Gastroesophageal sphincter (tissue), 4 donors: Measurements from ENCODE around the gene NRP2. TPM values are rescaled to one million over a fixed set of nuclear protein-coding genes. Genes with fewer than 3 reads are reported as not detected.
A peak's percentile ranks its signal among the peaks of the same experiment; 100 is the strongest.

ENCODE experiments used
- ATAC-seq: fragments of 150-250 bp; one replicate; pipeline ENCODE4 v1.9.1; 2016; ENCODE audit warnings: mild to moderate bottlenecking, moderate library complexity
- H3K27ac ChIP-seq, 4 donors: fragments of 200-600 bp; sonication (generic) in 3 of 4; 1 replicate in 3 of 4; 2 replicates in 1 of 4; pipeline ENCODE4 v1.5.1; 2016 to 2019
- H3K27me3 ChIP-seq: fragments of 200-600 bp; sonication (generic); one replicate; pipeline ENCODE4 v1.5.1; 2019
- H3K36me3 ChIP-seq, 2 donors: fragments of 200-600 bp; sonication (generic); one replicate each; pipeline ENCODE4 v1.5.1; 2019; ENCODE audit warnings: control low read depth in 1 of 2
- H3K4me1 ChIP-seq, 3 donors: fragments of 200-600 bp; sonication (generic); 1 replicate in 2 of 3; 2 replicates in 1 of 3; pipeline ENCODE4 v1.5.1; 2016 to 2019; ENCODE audit warnings: control low read depth in 2 of 3
- H3K4me3 ChIP-seq, 2 donors: fragments of 200-600 bp; sonication (generic); one replicate each; pipeline ENCODE4 v1.5.1; 2019; ENCODE audit warnings: mild to moderate bottlenecking in 1 of 2, moderate library complexity in 1 of 2
- H3K9me3 ChIP-seq, 3 donors: fragments of 200-600 bp; sonication (generic); one replicate each; pipeline ENCODE4 v1.5.1; 2017 to 2019; ENCODE audit warnings: control low read depth in 2 of 3
- CTCF ChIP-seq, 4 experiments: fragments of 200-600 bp in 2 of 4; fragments of 450-650 bp in 2 of 4; sonication (generic) in 1 of 4; IDR thresholded peaks; one replicate each; pipeline ENCODE4 v1.5.1; 2017 to 2019; ENCODE audit warnings: antibody characterized with exemption in 4 of 4, mild to moderate bottlenecking in 2 of 4, moderate library complexity in 2 of 4
- EP300 ChIP-seq: sonication (generic); formaldehyde crosslinking; IDR thresholded peaks from one replicate; pipeline ENCODE4 v1.6.1; 2017; ENCODE audit warnings: antibody characterized with exemption, mild to moderate bottlenecking
- POLR2A ChIP-seq, 2 donors: fragments of 450-650 bp; IDR thresholded peaks; one replicate each; pipeline ENCODE4 v1.6.1; 2017; ENCODE audit warnings: antibody characterized with exemption in 2 of 2, mild to moderate bottlenecking in 2 of 2, moderate library complexity in 1 of 2
- POLR2AphosphoS5 ChIP-seq: sonication (generic); formaldehyde crosslinking; IDR thresholded peaks from one replicate; pipeline ENCODE4 v1.6.1; 2017; ENCODE audit warnings: antibody characterized with exemption
- WGBS, 2 donors: methylation state at CpG; one replicate each; pipeline ENCODE4 v1.1.5; 2018; ENCODE audit warnings: low coverage in 1 of 2; 5-methylcytosine and 5-hydroxymethylcytosine counted together
- total RNA-seq, 4 donors: library from RNA; depleted of rRNA; stranded (reverse); fragments of >200 nt; gene quantifications; one replicate each; pipeline ENCODE4 v1.1.0, GENCODE V29; 2016

The NRP2 gene
- total RNA-seq, 4 donors from 2014 or later, result 278 to 466 (median 371) TPM

DNA sequence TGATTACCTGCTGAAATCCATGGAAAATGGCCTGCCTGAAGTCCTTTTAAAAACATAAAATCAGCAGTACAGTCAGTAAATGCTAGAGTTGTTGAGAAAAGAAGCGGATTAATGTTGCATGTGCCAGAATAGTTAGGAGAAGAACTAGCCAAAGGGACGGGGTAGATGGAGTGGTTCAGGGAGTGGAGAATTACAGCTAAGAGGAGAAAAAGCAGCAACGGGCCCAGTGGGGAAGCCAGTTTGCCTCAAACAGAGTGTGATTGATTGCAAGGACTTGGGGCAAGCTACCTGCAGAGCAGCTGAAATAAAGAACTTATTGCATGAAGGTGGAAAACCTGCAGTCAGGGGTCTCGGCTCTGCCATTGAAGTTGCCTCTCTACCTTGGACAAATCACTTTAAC, 79.1 kb downstream of the NRP2 start:
- H3K27me3 ChIP-seq, result no peaks in the 10 kb centered on the region
- H3K9me3 ChIP-seq, result no peaks in the 10 kb centered on the region
- TF ChIP-seq POLR2AphosphoS5 (no peak), POLR2A (IDR thresholded peaks at IDR 0.05) (no peak), EP300 (no peak), CTCF (IDR thresholded peaks at IDR 0.05) (no peak)
- ATAC-seq, result no peak
- no peak overlapping the region for H3K4me3 ChIP-seq
- WGBS, 2 donors, result 51 to 54% methylated on average over 4 of the region's 4 CpGs
- H3K27ac ChIP-seq, result peak overlapping the region in 3 of 4 donors; percentile 94 to 96 (median 94)
- H3K36me3 ChIP-seq, result peaks cover 0 to 62% of the 10 kb centered on the region in 2 donors
- H3K4me1 ChIP-seq, result peaks cover 19 to 99% (median 49%) of the 10 kb centered on the region in 3 donors

DNA sequence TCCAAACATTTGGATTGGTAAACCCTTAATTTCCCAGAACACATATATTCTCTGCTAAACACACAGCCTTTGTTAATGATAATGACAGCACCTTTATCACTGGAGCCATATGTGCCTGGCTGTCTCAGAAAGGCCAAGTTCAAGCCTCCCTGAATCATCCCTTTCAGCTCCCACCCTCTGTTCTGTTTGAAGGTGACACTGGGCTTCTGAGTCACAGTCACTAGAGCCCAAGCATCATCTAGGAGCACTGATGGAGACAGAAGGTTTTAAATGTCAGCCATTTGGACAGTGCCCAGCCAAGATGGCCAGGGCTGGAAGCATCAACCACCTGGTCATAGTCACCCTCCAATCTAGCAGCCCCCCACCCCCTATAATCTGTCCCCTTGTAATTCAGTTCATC, 80.6 kb downstream of the NRP2 start:
- no peaks in the 10 kb centered on the region for H3K27me3 ChIP-seq
- H3K27ac ChIP-seq, result peak overlapping the region; percentile 92 to 96 (median 94)
- peaks cover 0 to 66% of the 10 kb centered on the region in 2 donors for H3K36me3 ChIP-seq
- ATAC-seq, result peak; percentile 12
- H3K9me3 ChIP-seq, result no peaks in the 10 kb centered on the region
- TF ChIP-seq CTCF (IDR thresholded peaks at IDR 0.05) (no peak), POLR2AphosphoS5 (peak; percentile 68)
- peaks cover 19 to 99% (median 47%) of the 10 kb centered on the region in 3 donors for H3K4me1 ChIP-seq
- H3K4me3 ChIP-seq, result no peak overlapping the region

DNA sequence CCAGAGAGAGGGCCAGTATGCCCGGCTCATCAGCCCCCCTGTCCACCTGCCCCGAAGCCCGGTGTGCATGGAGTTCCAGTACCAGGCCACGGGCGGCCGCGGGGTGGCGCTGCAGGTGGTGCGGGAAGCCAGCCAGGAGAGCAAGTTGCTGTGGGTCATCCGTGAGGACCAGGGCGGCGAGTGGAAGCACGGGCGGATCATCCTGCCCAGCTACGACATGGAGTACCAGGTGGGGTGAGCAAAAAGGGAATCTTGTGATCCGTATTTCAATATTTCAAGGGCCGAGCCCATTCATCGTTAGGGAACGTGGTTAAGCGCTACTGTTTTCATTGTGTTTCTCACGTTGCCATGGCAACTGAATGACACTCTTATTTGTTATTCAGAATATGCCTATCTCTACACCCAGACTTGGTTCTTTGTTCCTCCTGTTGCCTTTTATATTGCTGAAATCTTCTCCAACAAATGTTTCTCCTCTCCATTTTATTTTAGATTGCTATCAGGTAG, 81.5 kb downstream of the NRP2 start:
- peak; percentile 65 for ATAC-seq
- Histone ChIP-seq H3K4me3 (peak overlapping the region in 1 of 2 donors; percentile 0), H3K27ac (peak overlapping the region; percentile 92 to 96 (median 94)), H3K4me1 (peaks cover 23 to 99% (median 48%) of the 10 kb centered on the region in 3 donors), H3K27me3 (no peaks in the 10 kb centered on the region), H3K36me3 (peaks cover 0 to 75% of the 10 kb centered on the region in 2 donors), H3K9me3 (no peaks in the 10 kb centered on the region)
- TF ChIP-seq POLR2A (IDR thresholded peaks at IDR 0.05) (no peak), CTCF (IDR thresholded peaks at IDR 0.05) (peak; percentile 25 to 85 (median 82)), EP300 (no peak), POLR2AphosphoS5 (peak; percentile 86)
- WGBS, 2 donors, result 17 to 20% methylated on average over 5 to 13 of the region's 21 CpGs

DNA sequence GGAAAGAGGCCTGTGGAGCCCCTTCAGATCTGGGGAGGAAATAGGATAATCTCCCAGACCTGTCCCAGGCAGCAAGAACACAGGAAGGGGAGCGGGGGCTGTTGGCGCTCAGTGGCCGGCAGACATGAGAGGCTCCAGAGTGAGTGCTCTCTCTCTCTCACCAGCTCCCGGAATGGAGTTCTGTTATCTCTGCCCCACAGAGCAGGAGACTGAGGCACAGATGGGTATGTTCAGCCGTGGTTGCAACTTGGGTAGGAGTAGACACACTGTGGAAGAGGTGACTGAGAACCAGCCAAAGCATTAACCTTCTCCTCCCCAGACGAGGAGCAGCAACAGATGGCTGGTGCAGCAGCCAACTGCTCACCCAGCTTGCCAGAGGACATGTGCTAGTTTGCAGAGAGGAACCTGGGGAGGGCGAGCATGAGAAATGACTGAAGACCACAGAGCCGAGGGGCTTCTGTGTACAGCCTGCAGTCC, 82.0 kb downstream of the NRP2 start:
- H3K4me1 ChIP-seq, result peaks cover 26 to 99% (median 48%) of the 10 kb centered on the region in 3 donors
- H3K36me3 ChIP-seq, result peaks cover 0 to 77% of the 10 kb centered on the region in 2 donors
- H3K27me3 ChIP-seq, result no peaks in the 10 kb centered on the region
- peak overlapping the region; percentile 92 to 96 (median 94) for H3K27ac ChIP-seq
- H3K4me3 ChIP-seq, result no peak overlapping the region
- TF ChIP-seq POLR2AphosphoS5 (no peak), CTCF (IDR thresholded peaks at IDR 0.05) (no peak), EP300 (no peak), POLR2A (IDR thresholded peaks at IDR 0.05) (no peak)
- H3K9me3 ChIP-seq, result no peaks in the 10 kb centered on the region
- 43 to 47% methylated on average over 3 to 4 of the region's 8 CpGs for WGBS, 2 donors
- ATAC-seq, result no peak

- no peak for TF ChIP-seq EP300
- TF ChIP-seq CTCF (IDR thresholded peaks at IDR 0.05), result no peak
- TF ChIP-seq POLR2AphosphoS5, result no peak
- TF ChIP-seq POLR2A (IDR thresholded peaks at IDR 0.05), result no peak
- H3K36me3 ChIP-seq, result peaks cover 0 to 71% of the 10 kb centered on the region in 2 donors
- ATAC-seq, result no peak
- 43 to 64% methylated on average over 5 to 7 of the region's 8 CpGs for WGBS, 2 donors
- H3K4me3 ChIP-seq, result no peak overlapping the region
- H3K9me3 ChIP-seq, result no peaks in the 10 kb centered on the region
- no peaks in the 10 kb centered on the region for H3K27me3 ChIP-seq
- H3K27ac ChIP-seq, result peak overlapping the region; percentile 92 to 96 (median 94)
- H3K4me1 ChIP-seq, result peaks cover 28 to 99% (median 44%) of the 10 kb centered on the region in 3 donors
These were observed 82.8 kb downstream of the NRP2 start for GRCh38 chr2:205765151-205765550.
